Measurements from ENCODE around the gene CLBA1.

Gene CLBA1

GRCh38 chr14:104965561-104966231 is 19.9 kb upstream of the CLBA1 start:
- no peak overlapping the region for H3K4me3 ChIP-seq (replicated peaks in 1 of 2; ENCODE audit: low read depth in 2 of 2, low read length in 2 of 2)
- TF ChIP-seq CTCF (IDR thresholded peaks at IDR 0.05; ENCODE audit: low read depth, low read length), result no peak
- DNase-seq (ENCODE audit: low read depth in 2 of 2), result no peak

- no peak overlapping the region for H3K4me3 ChIP-seq (replicated peaks in 1 of 2; ENCODE audit: low read depth in 2 of 2, low read length in 2 of 2)
- no peak for TF ChIP-seq CTCF (IDR thresholded peaks at IDR 0.05; ENCODE audit: low read depth, low read length)
- DNase-seq (ENCODE audit: low read depth in 2 of 2), result no peak
Measured at GRCh38 chr14:104966261-104966865, 19.2 kb upstream of the CLBA1 start.

GRCh38 chr14:104966981-104967385 is 18.6 kb upstream of the CLBA1 start:
- H3K4me3 ChIP-seq (replicated peaks in 1 of 2; ENCODE audit: low read depth in 2 of 2, low read length in 2 of 2), result no peak overlapping the region
- no peak for DNase-seq (ENCODE audit: low read depth in 2 of 2)
- TF ChIP-seq CTCF (IDR thresholded peaks at IDR 0.05; ENCODE audit: low read depth, low read length), result no peak

- H3K4me3 ChIP-seq (replicated peaks in 1 of 2; ENCODE audit: low read depth in 2 of 2, low read length in 2 of 2), result peak overlapping the region; percentile 34 to 57
- DNase-seq (ENCODE audit: low read depth in 2 of 2), result peak; percentile 40 to 58
- TF ChIP-seq CTCF (IDR thresholded peaks at IDR 0.05; ENCODE audit: low read depth, low read length), result no peak
Measured at GRCh38 chr14:104967386-104968152, 18.0 kb upstream of the CLBA1 start.

- H3K4me3 ChIP-seq (replicated peaks in 1 of 2; ENCODE audit: low read depth in 2 of 2, low read length in 2 of 2), result peak overlapping the region; percentile 34 to 57
- no peak for TF ChIP-seq CTCF (IDR thresholded peaks at IDR 0.05; ENCODE audit: low read depth, low read length)
- peak; percentile 41 to 61 for DNase-seq (ENCODE audit: low read depth in 2 of 2)
Measured at GRCh38 chr14:104968153-104968527, 17.4 kb upstream of the CLBA1 start.

- peak overlapping the region; percentile 34 to 57 for H3K4me3 ChIP-seq (replicated peaks in 1 of 2; ENCODE audit: low read depth in 2 of 2, low read length in 2 of 2)
- peak; percentile 5 for TF ChIP-seq CTCF (IDR thresholded peaks at IDR 0.05; ENCODE audit: low read depth, low read length)
- peak; percentile 39 to 48 for DNase-seq (ENCODE audit: low read depth in 2 of 2)
Measured at GRCh38 chr14:104968541-104969401, 16.8 kb upstream of the CLBA1 start.

Measured in cardiac fibroblast (primary cell).